IMR-90 (cell line): Measurements from ENCODE around the gene SOBP.

Source experiments
- CEBPB ChIP-seq: IDR thresholded peaks from 2 replicates; pipeline ENCODE4 v1.6.1; 2012; ENCODE audit warnings: low read depth, low read length, improper control_type of control experiment
- CHD1 ChIP-seq: IDR thresholded peaks from 2 replicates; pipeline ENCODE4 v1.6.1; 2012; ENCODE audit warnings: low read depth, low read length, improper control_type of control experiment
- MAFK ChIP-seq: IDR thresholded peaks from 2 replicates; pipeline ENCODE4 v1.6.1; 2012; ENCODE audit warnings: low read depth, low read length, improper control_type of control experiment
- MAZ ChIP-seq: IDR thresholded peaks from 2 replicates; pipeline ENCODE4 v1.6.1; 2012; ENCODE audit warnings: low read depth, mild to moderate bottlenecking, low read length, improper control_type of control experiment, moderate library complexity, borderline replicate concordance
- NFE2L2 ChIP-seq: fragments of 150-350 bp; IDR thresholded peaks from 2 replicates; pipeline ENCODE4 v1.6.1; 2016; ENCODE audit warnings: low read depth, mild to moderate bottlenecking, low read length
- POLR2A ChIP-seq: IDR thresholded peaks from 2 replicates; pipeline ENCODE4 v1.6.1; 2012; ENCODE audit warnings: mild to moderate bottlenecking, low read depth, low read length
- RAD21 ChIP-seq: IDR thresholded peaks from 2 replicates; pipeline ENCODE4 v1.6.1; 2012; ENCODE audit warnings: low read length, improper control_type of control experiment
- RCOR1 ChIP-seq: IDR thresholded peaks from 2 replicates; pipeline ENCODE4 v1.6.1; 2012; ENCODE audit warnings: mild to moderate bottlenecking, low read length, improper control_type of control experiment; ENCODE audit not compliant: insufficient replicate concordance
- RFX5 ChIP-seq: IDR thresholded peaks from 2 replicates; pipeline ENCODE4 v1.8.0; 2012; ENCODE audit warnings: low read depth, mild to moderate bottlenecking, low read length, moderate library complexity
- SMC3 ChIP-seq: fragments of 150-350 bp; IDR thresholded peaks from 2 replicates; pipeline ENCODE4 v1.6.1; 2016; ENCODE audit warnings: low read depth, mild to moderate bottlenecking, antibody characterized with exemption, low read length, moderate library complexity
- TF ChIP-seq, protein P1 (sequence below): conservative IDR thresholded peaks from 2 replicates; pipeline ENCODE4 v1.5.1; 2012; ENCODE audit warnings: mild to moderate bottlenecking, low read depth, low read length, improper control_type of control experiment
- TF ChIP-seq, protein P2 (sequence below): fragments of 150-350 bp; IDR thresholded peaks from 2 replicates; pipeline ENCODE4 v1.6.1; 2016; ENCODE audit warnings: low read depth, mild to moderate bottlenecking, low read length, moderate library complexity, borderline replicate concordance
- TF ChIP-seq, protein P3 (sequence below): fragments of 150-350 bp; IDR thresholded peaks from 2 replicates; pipeline ENCODE4 v1.6.1; 2017; ENCODE audit warnings: mild to moderate bottlenecking, antibody characterized with exemption, low read length, low read depth

DNA sequence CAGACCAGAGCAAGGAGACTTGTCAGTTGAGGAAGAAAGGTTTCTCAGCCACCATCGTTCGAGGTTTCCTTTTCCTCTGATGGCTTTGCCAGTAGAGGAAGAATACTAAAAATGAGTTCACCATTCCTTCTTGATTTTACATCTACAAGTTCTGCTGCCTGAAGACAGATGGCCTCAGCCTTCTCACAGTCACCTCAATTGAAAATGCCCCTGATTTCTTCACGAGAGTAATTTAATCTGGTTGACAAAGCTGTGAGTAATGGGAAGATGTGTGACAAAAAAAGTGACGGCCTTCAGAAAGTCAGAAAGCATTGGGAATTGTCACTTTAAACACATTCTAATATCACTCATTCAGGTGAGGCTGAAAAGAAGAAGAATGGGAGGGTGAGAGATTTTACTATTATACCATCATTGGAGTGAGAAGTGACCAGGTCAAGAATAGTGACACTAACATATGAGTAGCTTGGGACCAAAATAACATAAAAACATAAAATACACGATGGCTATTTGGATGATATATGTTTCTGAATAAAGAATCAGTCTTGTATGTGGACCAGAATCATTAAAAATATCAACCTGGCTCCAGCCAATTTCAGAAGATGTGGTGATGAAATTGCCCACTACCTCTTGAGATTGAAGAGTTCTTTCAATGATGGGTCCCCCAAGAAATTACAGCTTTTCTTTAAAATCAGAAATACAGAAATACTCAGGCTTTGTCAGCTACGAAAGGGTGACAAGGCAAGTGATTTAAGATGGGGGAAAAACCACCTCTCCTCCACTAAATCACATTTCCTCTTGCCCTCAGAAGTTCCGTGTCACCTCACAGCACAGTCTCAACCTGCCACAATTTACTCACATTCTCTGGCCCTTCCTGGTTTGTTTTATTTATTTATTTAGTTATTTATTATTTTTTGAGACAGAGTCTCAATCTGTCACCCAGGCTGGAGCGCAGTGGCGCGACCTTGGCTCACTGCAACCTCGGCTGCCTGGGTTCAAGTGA lies 147.7 kb downstream of the SOBP start:
- TF ChIP-seq RAD21 (no peak), CEBPB (no peak), POLR2A (no peak), NFE2L2 (no peak), CHD1 (no peak), SMC3 (no peak), MAFK (no peak), RCOR1 (no peak), RFX5 (no peak), MAZ (no peak)
- TF ChIP-seq, protein P1, sequence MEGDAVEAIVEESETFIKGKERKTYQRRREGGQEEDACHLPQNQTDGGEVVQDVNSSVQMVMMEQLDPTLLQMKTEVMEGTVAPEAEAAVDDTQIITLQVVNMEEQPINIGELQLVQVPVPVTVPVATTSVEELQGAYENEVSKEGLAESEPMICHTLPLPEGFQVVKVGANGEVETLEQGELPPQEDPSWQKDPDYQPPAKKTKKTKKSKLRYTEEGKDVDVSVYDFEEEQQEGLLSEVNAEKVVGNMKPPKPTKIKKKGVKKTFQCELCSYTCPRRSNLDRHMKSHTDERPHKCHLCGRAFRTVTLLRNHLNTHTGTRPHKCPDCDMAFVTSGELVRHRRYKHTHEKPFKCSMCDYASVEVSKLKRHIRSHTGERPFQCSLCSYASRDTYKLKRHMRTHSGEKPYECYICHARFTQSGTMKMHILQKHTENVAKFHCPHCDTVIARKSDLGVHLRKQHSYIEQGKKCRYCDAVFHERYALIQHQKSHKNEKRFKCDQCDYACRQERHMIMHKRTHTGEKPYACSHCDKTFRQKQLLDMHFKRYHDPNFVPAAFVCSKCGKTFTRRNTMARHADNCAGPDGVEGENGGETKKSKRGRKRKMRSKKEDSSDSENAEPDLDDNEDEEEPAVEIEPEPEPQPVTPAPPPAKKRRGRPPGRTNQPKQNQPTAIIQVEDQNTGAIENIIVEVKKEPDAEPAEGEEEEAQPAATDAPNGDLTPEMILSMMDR, result no peak
- TF ChIP-seq, protein P2, sequence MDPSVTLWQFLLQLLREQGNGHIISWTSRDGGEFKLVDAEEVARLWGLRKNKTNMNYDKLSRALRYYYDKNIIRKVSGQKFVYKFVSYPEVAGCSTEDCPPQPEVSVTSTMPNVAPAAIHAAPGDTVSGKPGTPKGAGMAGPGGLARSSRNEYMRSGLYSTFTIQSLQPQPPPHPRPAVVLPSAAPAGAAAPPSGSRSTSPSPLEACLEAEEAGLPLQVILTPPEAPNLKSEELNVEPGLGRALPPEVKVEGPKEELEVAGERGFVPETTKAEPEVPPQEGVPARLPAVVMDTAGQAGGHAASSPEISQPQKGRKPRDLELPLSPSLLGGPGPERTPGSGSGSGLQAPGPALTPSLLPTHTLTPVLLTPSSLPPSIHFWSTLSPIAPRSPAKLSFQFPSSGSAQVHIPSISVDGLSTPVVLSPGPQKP, result no peak
- TF ChIP-seq, protein P3, sequence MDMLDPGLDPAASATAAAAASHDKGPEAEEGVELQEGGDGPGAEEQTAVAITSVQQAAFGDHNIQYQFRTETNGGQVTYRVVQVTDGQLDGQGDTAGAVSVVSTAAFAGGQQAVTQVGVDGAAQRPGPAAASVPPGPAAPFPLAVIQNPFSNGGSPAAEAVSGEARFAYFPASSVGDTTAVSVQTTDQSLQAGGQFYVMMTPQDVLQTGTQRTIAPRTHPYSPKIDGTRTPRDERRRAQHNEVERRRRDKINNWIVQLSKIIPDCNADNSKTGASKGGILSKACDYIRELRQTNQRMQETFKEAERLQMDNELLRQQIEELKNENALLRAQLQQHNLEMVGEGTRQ, result no peak
